AG04449 (cell line): Measurements from ENCODE around the gene CHST14.
A peak's percentile ranks its signal among the peaks of the same experiment; 100 is the strongest.

Experiments
- CTCF ChIA-PET: fragments of 350-600 bp; formaldehyde crosslinking; extraction: SDS; loops from one replicate; lab custom pipeline; 2021; ENCODE audit warnings: antibody characterized with exemption; lab: Yijun Ruan, JAX
- POLR2A ChIA-PET: fragments of 400-600, 350-600 bp; formaldehyde crosslinking; extraction: SDS; loops from one replicate; lab custom pipeline; 2020; ENCODE audit warnings: antibody characterized with exemption, inconsistent platforms; lab: Yijun Ruan, JAX
- DNase-seq: peaks from one replicate; pipeline ENCODE4 v3.0.0-alpha.2; 2010; ENCODE audit warnings: low read depth, low spot score
- H3K4me3 ChIP-seq: 2 replicates; pipeline ENCODE4 v1.5.1; 2011; ENCODE audit warnings: low read depth, mild to moderate bottlenecking, control low read depth, low read length
- TF ChIP-seq, protein P1 (sequence below): IDR thresholded peaks from one replicate; pipeline ENCODE4 v1.5.1; 2011; ENCODE audit warnings: mild to moderate bottlenecking, moderate library complexity, low read length, control low read depth, inconsistent platforms; ENCODE audit not compliant: insufficient read depth; ENCODE audit errors: missing control alignments

CHST14 gene

DNA sequence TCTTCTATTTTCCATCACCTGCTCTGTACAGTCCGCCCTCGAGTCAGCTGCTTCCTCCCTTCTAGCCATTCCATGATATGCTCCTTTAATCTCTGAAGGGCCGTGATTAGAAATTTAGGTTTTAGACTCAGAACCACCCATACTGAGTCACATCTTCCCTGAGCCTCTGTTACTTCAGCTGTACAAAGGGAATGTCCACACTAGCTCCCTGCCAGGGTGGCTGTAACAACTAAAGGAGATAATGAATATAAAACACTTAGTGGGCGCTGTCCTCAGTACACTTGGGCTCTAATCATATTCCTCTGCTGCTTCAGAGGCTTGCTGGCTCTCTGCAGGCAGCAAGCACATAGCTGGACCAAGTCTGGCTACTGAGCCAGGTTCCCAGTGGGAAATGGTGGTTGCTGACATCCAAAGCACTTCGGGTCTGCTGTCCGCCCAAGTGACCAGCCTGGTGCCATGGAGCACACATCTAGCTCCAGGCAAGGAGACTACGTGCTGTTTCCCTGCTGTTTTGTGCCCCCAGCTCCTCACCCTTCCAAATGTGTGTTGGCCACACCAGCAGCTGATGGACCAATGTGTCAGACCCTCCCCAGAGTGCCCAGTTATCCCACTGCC lies 901 bp upstream of the CHST14 start:
- POLR2A ChIA-PET = no interaction called here
- H3K4me3 ChIP-seq = peak overlapping the region; percentile 71

DNA sequence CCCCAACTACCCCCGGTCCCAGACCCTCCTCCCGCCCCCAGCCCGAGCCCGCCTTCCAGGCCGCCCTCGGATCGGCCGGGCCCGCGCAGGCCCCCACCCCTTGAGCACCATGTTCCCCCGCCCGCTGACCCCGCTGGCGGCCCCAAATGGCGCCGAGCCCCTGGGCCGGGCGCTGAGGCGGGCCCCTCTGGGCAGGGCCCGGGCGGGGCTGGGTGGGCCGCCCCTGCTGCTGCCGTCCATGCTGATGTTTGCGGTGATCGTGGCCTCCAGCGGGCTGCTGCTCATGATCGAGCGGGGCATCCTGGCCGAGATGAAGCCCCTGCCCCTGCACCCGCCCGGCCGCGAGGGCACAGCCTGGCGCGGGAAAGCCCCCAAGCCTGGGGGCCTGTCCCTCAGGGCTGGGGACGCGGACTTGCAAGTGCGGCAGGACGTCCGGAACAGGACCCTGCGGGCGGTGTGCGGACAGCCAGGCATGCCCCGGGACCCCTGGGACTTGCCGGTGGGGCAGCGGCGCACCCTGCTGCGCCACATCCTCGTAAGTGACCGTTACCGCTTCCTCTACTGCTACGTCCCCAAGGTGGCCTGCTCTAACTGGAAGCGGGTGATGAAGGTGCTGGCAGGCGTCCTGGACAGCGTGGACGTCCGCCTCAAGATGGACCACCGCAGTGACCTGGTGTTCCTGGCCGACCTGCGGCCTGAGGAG lies 472 bp downstream of the CHST14 start:
- no peak for DNase-seq
- ChIA-PET CTCF (interaction anchor here (1.0 kb wide), 1 partner anchor 31 kb away, joined by 3 read pairs; the partner anchor contains the start of gene BAHD1), POLR2A (no interaction called here)
- H3K4me3 ChIP-seq = peak overlapping the region; percentile 71
- TF ChIP-seq, protein P1, sequence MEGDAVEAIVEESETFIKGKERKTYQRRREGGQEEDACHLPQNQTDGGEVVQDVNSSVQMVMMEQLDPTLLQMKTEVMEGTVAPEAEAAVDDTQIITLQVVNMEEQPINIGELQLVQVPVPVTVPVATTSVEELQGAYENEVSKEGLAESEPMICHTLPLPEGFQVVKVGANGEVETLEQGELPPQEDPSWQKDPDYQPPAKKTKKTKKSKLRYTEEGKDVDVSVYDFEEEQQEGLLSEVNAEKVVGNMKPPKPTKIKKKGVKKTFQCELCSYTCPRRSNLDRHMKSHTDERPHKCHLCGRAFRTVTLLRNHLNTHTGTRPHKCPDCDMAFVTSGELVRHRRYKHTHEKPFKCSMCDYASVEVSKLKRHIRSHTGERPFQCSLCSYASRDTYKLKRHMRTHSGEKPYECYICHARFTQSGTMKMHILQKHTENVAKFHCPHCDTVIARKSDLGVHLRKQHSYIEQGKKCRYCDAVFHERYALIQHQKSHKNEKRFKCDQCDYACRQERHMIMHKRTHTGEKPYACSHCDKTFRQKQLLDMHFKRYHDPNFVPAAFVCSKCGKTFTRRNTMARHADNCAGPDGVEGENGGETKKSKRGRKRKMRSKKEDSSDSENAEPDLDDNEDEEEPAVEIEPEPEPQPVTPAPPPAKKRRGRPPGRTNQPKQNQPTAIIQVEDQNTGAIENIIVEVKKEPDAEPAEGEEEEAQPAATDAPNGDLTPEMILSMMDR = no peak

More for the DNA sequence above, 901 bp upstream of the CHST14 start:
- TF ChIP-seq, protein P1 = no peak
- DNase-seq = no peak
- CTCF ChIA-PET = interaction anchor here (0.7 to 1.2 kb wide), 6 partner anchors 11 to 48 kb away, joined by 3 to 5 read pairs (median 3); partner anchors contain the start of gene BAHD1

DNA sequence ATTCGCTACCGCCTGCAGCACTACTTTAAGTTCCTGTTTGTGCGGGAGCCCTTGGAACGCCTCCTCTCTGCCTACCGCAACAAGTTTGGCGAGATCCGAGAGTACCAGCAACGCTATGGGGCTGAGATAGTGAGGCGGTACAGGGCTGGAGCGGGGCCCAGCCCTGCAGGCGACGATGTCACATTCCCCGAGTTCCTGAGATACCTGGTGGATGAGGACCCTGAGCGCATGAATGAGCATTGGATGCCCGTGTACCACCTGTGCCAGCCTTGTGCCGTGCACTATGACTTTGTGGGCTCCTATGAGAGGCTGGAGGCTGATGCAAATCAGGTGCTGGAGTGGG lies 995 bp downstream of the CHST14 start:
- POLR2A ChIA-PET = no interaction called here
- TF ChIP-seq, protein P1 = no peak
- H3K4me3 ChIP-seq = peak overlapping the region; percentile 71
- DNase-seq = no peak
- CTCF ChIA-PET = interaction anchor here (1.1 kb wide), 1 partner anchor 193 kb away, joined by 3 read pairs; no protein-coding TSS in a partner anchor

DNA sequence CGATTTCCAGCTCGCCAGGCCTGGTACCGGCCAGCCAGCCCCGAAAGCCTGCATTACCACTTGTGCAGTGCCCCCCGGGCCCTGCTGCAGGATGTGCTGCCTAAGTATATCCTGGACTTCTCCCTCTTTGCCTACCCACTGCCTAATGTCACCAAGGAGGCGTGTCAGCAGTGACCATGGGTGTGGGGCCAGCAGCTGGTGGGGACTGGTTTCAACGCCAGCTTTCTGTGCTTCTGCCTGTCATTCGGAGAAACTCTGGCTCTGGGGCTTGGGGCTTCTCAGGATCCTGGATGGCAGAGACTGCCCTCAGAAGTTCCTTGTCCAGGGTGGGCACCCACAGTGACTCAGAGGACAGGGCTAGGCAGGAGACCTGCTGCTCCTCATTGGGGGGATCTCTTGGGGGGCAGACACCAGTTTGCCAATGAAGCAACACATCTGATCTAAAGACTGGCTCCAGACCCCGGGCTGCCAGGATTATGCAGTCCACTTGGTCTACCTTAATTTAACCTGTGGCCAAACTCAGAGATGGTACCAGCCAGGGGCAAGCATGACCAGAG lies 1.5 kb downstream of the CHST14 start:
- ChIA-PET CTCF (interaction anchor here (1.1 to 1.5 kb wide), 2 partner anchors 35 to 193 kb away, joined by 3 to 4 read pairs; no protein-coding TSS in a partner anchor), POLR2A (no interaction called here)
- no peak for DNase-seq
- H3K4me3 ChIP-seq = peak overlapping the region; percentile 71
- TF ChIP-seq, protein P1 = no peak

DNA sequence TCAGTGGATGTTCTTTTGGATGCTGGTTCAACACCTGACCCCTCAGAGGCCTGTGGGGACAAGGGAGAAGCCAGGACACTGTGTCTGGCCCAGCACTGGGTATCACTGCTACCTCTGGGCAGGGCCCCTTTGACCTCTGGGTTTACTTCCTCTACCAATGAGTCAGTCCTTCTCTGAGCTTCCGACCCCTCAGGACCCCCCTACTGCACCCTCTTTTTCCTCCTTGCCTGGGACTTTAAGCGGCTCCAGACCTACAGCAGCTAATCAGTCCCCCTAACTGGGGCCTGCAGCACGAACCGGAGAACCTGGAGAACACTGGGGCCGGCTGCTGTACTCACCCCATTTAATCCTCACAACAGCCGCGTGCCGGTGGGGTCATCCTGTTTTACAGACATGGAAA lies 3.8 kb downstream of the CHST14 start:
- CTCF ChIA-PET = interaction anchor here (1.2 kb wide), 1 partner anchor 257 kb away, joined by 3 read pairs; no protein-coding TSS in a partner anchor
- DNase-seq = no peak
- POLR2A ChIA-PET = no interaction called here
- TF ChIP-seq, protein P1 = no peak
- H3K4me3 ChIP-seq = no peak overlapping the region
